ENCODE results near the gene SND1.

- TF ChIP-seq, protein P1, sequence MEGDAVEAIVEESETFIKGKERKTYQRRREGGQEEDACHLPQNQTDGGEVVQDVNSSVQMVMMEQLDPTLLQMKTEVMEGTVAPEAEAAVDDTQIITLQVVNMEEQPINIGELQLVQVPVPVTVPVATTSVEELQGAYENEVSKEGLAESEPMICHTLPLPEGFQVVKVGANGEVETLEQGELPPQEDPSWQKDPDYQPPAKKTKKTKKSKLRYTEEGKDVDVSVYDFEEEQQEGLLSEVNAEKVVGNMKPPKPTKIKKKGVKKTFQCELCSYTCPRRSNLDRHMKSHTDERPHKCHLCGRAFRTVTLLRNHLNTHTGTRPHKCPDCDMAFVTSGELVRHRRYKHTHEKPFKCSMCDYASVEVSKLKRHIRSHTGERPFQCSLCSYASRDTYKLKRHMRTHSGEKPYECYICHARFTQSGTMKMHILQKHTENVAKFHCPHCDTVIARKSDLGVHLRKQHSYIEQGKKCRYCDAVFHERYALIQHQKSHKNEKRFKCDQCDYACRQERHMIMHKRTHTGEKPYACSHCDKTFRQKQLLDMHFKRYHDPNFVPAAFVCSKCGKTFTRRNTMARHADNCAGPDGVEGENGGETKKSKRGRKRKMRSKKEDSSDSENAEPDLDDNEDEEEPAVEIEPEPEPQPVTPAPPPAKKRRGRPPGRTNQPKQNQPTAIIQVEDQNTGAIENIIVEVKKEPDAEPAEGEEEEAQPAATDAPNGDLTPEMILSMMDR (IDR thresholded peaks at IDR 0.05; ENCODE audit: insufficient read depth, low read length, poor library complexity, severe bottlenecking): no peak
- no peak for TF ChIP-seq EZH2phosphoT487 (conservative IDR thresholded peaks at IDR 0.05; ENCODE audit: low read length)
Measured at GRCh38 chr7:127980901-127981300, 328.9 kb downstream of the SND1 start.

Data from SU-DHL-6 (cell line).